ENCODE data around the gene ASPRV1.

Gene ASPRV1

GRCh38 chr2:69985688-69986087 is 24.3 kb upstream of the ASPRV1 start:
- TF ChIP-seq CTCF (IDR thresholded peaks at IDR 0.05) = no peak

GRCh38 chr2:69985216-69985615 is 23.8 kb upstream of the ASPRV1 start:
- no peak for TF ChIP-seq CTCF (IDR thresholded peaks at IDR 0.05)

- no peak for TF ChIP-seq CTCF (IDR thresholded peaks at IDR 0.05)
These were observed 22.0 kb upstream of the ASPRV1 start for GRCh38 chr2:69983392-69983966.

- no peak for TF ChIP-seq CTCF (IDR thresholded peaks at IDR 0.05)
These were observed 18.7 kb upstream of the ASPRV1 start for GRCh38 chr2:69979902-69980807.

GRCh38 chr2:69977906-69978482 is 16.6 kb upstream of the ASPRV1 start:
- no peak for TF ChIP-seq CTCF (IDR thresholded peaks at IDR 0.05)

GRCh38 chr2:69977186-69977585 is 15.8 kb upstream of the ASPRV1 start:
- no peak for TF ChIP-seq CTCF (IDR thresholded peaks at IDR 0.05)

- no peak for TF ChIP-seq CTCF (IDR thresholded peaks at IDR 0.05)
These were observed 14.5 kb upstream of the ASPRV1 start for GRCh38 chr2:69975853-69976462.
